HCT116 (cell line): ENCODE data around the gene PLVAP. TPM values are rescaled to one million over a fixed set of nuclear protein-coding genes. Genes with fewer than 3 reads are reported as not detected.

ENCODE experiments used
- ATAC-seq: fragments of 200-7000 bp; cut with Tn5 transposase; 2 replicates; pipeline ENCODE4 v1.9.1; 2020; ENCODE audit warnings: mild to moderate bottlenecking, moderate library complexity
- BruUV-seq: library from RNA; stranded (reverse); fragments of 400-500 nt; replicated peaks from 2 replicates; lab custom pipeline; 2021; lab: Mats Ljungman, UMichigan
- CTCF ChIA-PET: fragments of 300-600 bp; sonication (Branson Sonifier 250); formaldehyde crosslinking; loops from one replicate; lab custom pipeline; 2021; ENCODE audit warnings: antibody characterized with exemption; lab: Charles Lee
- POLR2A ChIA-PET: fragments of 300-600, 350-600 bp; sonication (Branson Sonifier 250); formaldehyde crosslinking; loops from one replicate; lab custom pipeline; 2021; ENCODE audit warnings: antibody characterized with exemption; lab: Charles Lee
- RAD21 ChIA-PET, 2 experiments: fragments of 300-600 bp; sonication (Branson Sonifier 250); formaldehyde crosslinking; loops; one replicate each; lab custom pipeline; 2023; ENCODE audit warnings: low total read pairs in 2 of 2; ENCODE audit not compliant: uncharacterized antibody in 2 of 2, unreplicated experiment in 2 of 2, low non-redundant PET in 1 of 2; lab: Charles Lee
- DNase-seq: peaks from one replicate; pipeline ENCODE4 v3.0.0-alpha.2; 2010; ENCODE audit warnings: low read depth, low spot score
- H2AFZ ChIP-seq: fragments of 200-600 bp; shearing (Covaris generic), sonication (generic); 2 replicates; pipeline ENCODE4 v1.6.1; 2017; ENCODE audit warnings: low read depth, mixed run types, mixed read lengths, antibody characterized with exemption, low read length; ENCODE audit not compliant: poor library complexity, severe bottlenecking
- H3K27ac ChIP-seq: 2 replicates; pipeline ENCODE4 v1.5.1; 2012; ENCODE audit warnings: low read depth, low read length
- H3K27me3 ChIP-seq: fragments of 200-600 bp; sonication (generic); 2 replicates; pipeline ENCODE4 v1.6.1; 2016; ENCODE audit warnings: mixed run types, low read length, mixed read lengths; ENCODE audit not compliant: insufficient read depth
- H3K36me3 ChIP-seq, 2 experiments: fragments of 200-500 bp in 1 of 2; fragments of 200-600 bp in 1 of 2; sonication (Bioruptor generic) in 1 of 2; sonication (generic) in 1 of 2; 2 replicates each; pipeline versions ENCODE4 v1.5.1 to v1.6.1; 2014 to 2016; ENCODE audit warnings: low read length in 2 of 2, inconsistent platforms in 1 of 2, mixed read lengths in 1 of 2, mixed run types in 1 of 2; ENCODE audit not compliant: insufficient read depth in 2 of 2, control insufficient read depth in 1 of 2
- H3K4me1 ChIP-seq, 2 experiments: fragments of 200-600 bp in 1 of 2; sonication (generic) in 1 of 2; 2 replicates each; pipeline versions ENCODE4 v1.5.1 to v1.6.1; 2012 to 2017; ENCODE audit warnings: low read length in 2 of 2, inconsistent platforms in 1 of 2, mild to moderate bottlenecking in 1 of 2, mixed read lengths in 1 of 2, mixed run types in 1 of 2, moderate library complexity in 1 of 2; ENCODE audit not compliant: insufficient read depth in 2 of 2, control insufficient read depth in 1 of 2
- H3K4me2 ChIP-seq: fragments of 200-600 bp; sonication (generic); 2 replicates; pipeline ENCODE4 v1.6.1; 2017; ENCODE audit warnings: mixed run types, low read length, mixed read lengths
- H3K4me3 ChIP-seq, 2 experiments: fragments of 200-600 bp in 1 of 2; sonication (generic) in 1 of 2; replicated peaks in 1 of 2; 2 replicates each; pipeline ENCODE4 v1.5.1; 2011 to 2016; ENCODE audit warnings: low read length in 2 of 2, control low read depth in 1 of 2, low read depth in 1 of 2, mild to moderate bottlenecking in 1 of 2, mixed read lengths in 1 of 2, mixed run types in 1 of 2
- H3K79me2 ChIP-seq: fragments of 200-600 bp; sonication (generic); 2 replicates; pipeline ENCODE4 v1.6.1; 2017; ENCODE audit warnings: mild to moderate bottlenecking, mixed run types, low read length, moderate library complexity, mixed read lengths; ENCODE audit not compliant: insufficient read depth
- H3K9ac ChIP-seq: fragments of 200-600 bp; sonication (generic); 2 replicates; pipeline ENCODE4 v1.6.1; 2016; ENCODE audit warnings: low read length, mixed read lengths
- H3K9me2 ChIP-seq: fragments of 200-600 bp; sonication (generic), shearing (Covaris generic); 2 replicates; pipeline ENCODE4 v1.6.1; 2017; ENCODE audit warnings: mixed run types, mild to moderate bottlenecking, moderate library complexity; ENCODE audit not compliant: insufficient read depth
- H3K9me3 ChIP-seq, 2 experiments: fragments of 200-500 bp in 1 of 2; fragments of 200-600 bp in 1 of 2; sonication (Bioruptor generic) in 1 of 2; sonication (generic) in 1 of 2; 2 replicates each; pipeline ENCODE4 v1.6.1; 2014 to 2017; ENCODE audit warnings: low read length in 2 of 2, mixed read lengths in 2 of 2, inconsistent platforms in 1 of 2, low read depth in 1 of 2, mild to moderate bottlenecking in 1 of 2, mixed run types in 1 of 2, moderate library complexity in 1 of 2; ENCODE audit not compliant: control insufficient read depth in 1 of 2, insufficient read depth in 1 of 2
- H4K20me1 ChIP-seq: fragments of 200-600 bp; sonication (generic), shearing (Covaris generic); 2 replicates; pipeline ENCODE4 v1.6.1; 2017; ENCODE audit warnings: mixed run types, mild to moderate bottlenecking, moderate library complexity; ENCODE audit not compliant: insufficient read depth
- CBX3 ChIP-seq: IDR thresholded peaks from 2 replicates; pipeline ENCODE4 v1.6.1; 2012; ENCODE audit warnings: low read depth
- CEBPB ChIP-seq: IDR thresholded peaks from 2 replicates; pipeline ENCODE4 v1.6.1; 2012; ENCODE audit warnings: low read depth
- EGR1 ChIP-seq: IDR thresholded peaks from 2 replicates; pipeline ENCODE4 v1.6.1; 2012; ENCODE audit warnings: low read depth
- ELF1 ChIP-seq: IDR thresholded peaks from 2 replicates; pipeline ENCODE4 v1.6.1; 2012; ENCODE audit warnings: low read depth, borderline replicate concordance
- EZH2 ChIP-seq: fragments of 200-600 bp; sonication (generic); IDR thresholded peaks from 2 replicates; pipeline ENCODE4 v1.6.1; 2017; ENCODE audit warnings: antibody characterized with exemption, mixed run types
- EZH2phosphoT487 ChIP-seq: fragments of 200-600 bp; IDR thresholded peaks from 2 replicates; pipeline ENCODE4 v1.6.1; 2018; ENCODE audit warnings: antibody characterized with exemption, borderline replicate concordance
- MAX ChIP-seq: IDR thresholded peaks from 2 replicates; pipeline ENCODE4 v1.6.1; 2012
- POLR2A ChIP-seq: IDR thresholded peaks from 2 replicates; pipeline ENCODE4 v1.7.0; 2011; ENCODE audit warnings: borderline replicate concordance; ENCODE audit not compliant: insufficient read depth, insufficient read length; ENCODE audit errors: extremely low read depth
- POLR2AphosphoS5 ChIP-seq: IDR thresholded peaks from 2 replicates; pipeline ENCODE4 v1.6.1; 2011; ENCODE audit warnings: mild to moderate bottlenecking, low read depth, low read length, moderate library complexity
- SIN3A ChIP-seq: IDR thresholded peaks from 2 replicates; pipeline ENCODE4 v1.6.1; 2012; ENCODE audit warnings: low read depth
- SRF ChIP-seq: IDR thresholded peaks from 2 replicates; pipeline ENCODE4 v1.6.1; 2012; ENCODE audit warnings: low read depth
- TCF7L2 ChIP-seq: IDR thresholded peaks from 2 replicates; pipeline ENCODE4 v1.7.0; 2011; ENCODE audit warnings: borderline replicate concordance, inconsistent platforms; ENCODE audit not compliant: insufficient read depth, insufficient read length; ENCODE audit errors: extremely low read depth
- YY1 ChIP-seq: IDR thresholded peaks from 2 replicates; pipeline ENCODE4 v1.6.1; 2011; ENCODE audit warnings: low read length, low read depth, moderate library complexity, mild to moderate bottlenecking; ENCODE audit not compliant: insufficient replicate concordance; ENCODE audit errors: extremely low read depth
- ZBTB33 ChIP-seq: IDR thresholded peaks from 2 replicates; pipeline ENCODE4 v1.6.1; 2011; ENCODE audit warnings: mild to moderate bottlenecking, low read length, moderate library complexity; ENCODE audit not compliant: insufficient replicate concordance; ENCODE audit errors: extremely low read depth
- ZFX ChIP-seq: fragments of 450-650 bp; IDR thresholded peaks from 2 replicates; pipeline ENCODE4 v1.6.1; 2017
- ZNF274 ChIP-seq: fragments of 200-500 bp; sonication (Bioruptor generic); IDR thresholded peaks from 2 replicates; pipeline ENCODE4 v1.6.1; 2014; ENCODE audit warnings: mild to moderate bottlenecking, low read depth, low read length, inconsistent platforms
- intact Hi-C: fragments of 100-400 bp; cut with micrococcal nuclease; formaldehyde crosslinking; loops from 2 replicates; pipeline ENCODE4 v1.10.0; 2022
- total RNA-seq: library from RNA; stranded (reverse); gene quantifications from one replicate; pipeline ENCODE4 v1.2.1, GENCODE V29; 2021; ENCODE audit not compliant: unreplicated experiment
- TF ChIP-seq, protein P1 (sequence below): IDR thresholded peaks from 2 replicates; pipeline ENCODE4 v1.6.1; 2012; ENCODE audit warnings: low read depth
- TF ChIP-seq, protein P2 (sequence below): IDR thresholded peaks from 2 replicates; pipeline ENCODE4 v1.6.1; 2012

PLVAP gene
- total RNA-seq, 1 experiment from 2014 or later: 0.47 TPM

- POLR2A ChIA-PET: interaction anchor here (0.6 to 2.8 kb wide), 5 partner anchors 10 to 70 kb away, joined by 3 to 9 read pairs (median 6); partner anchors contain the start of gene DDA1
- BruUV-seq: TSS peak; percentile 25
- DNase-seq (peak; percentile 82), ATAC-seq (peak; percentile 84)
- Histone ChIP-seq H3K27me3 (no peaks in the 10 kb centered on the region), H3K4me1 (peaks cover 12 to 26% of the 10 kb centered on the region in 2 experiments), H3K9me2 (no peaks in the 10 kb centered on the region), H4K20me1 (no peaks in the 10 kb centered on the region), H3K36me3 (no peaks in the 10 kb centered on the region), H3K27ac (peak overlapping the region; percentile 90), H3K9ac (peak overlapping the region; percentile 67), H3K4me3 (peak overlapping the region; percentile 50 to 65), H3K9me3 (no peaks in the 10 kb centered on the region), H3K79me2 (no peaks in the 10 kb centered on the region), H3K4me2 (peak overlapping the region; percentile 86), H2AFZ (no peak overlapping the region)
- CTCF ChIA-PET: interaction anchor here (0.6 to 3.0 kb wide), 4 partner anchors 8 to 262 kb away, joined by 4 to 12 read pairs (median 4); partner anchors contain the start of gene DDA1
- RAD21 ChIA-PET: no interaction called here
- intact Hi-C loops: no loop called here
- TF ChIP-seq MAX: peak; percentile 76; the same call in 1 of the 2 replicates
- peak; percentile 69 for TF ChIP-seq EGR1
- TF ChIP-seq, protein P1, sequence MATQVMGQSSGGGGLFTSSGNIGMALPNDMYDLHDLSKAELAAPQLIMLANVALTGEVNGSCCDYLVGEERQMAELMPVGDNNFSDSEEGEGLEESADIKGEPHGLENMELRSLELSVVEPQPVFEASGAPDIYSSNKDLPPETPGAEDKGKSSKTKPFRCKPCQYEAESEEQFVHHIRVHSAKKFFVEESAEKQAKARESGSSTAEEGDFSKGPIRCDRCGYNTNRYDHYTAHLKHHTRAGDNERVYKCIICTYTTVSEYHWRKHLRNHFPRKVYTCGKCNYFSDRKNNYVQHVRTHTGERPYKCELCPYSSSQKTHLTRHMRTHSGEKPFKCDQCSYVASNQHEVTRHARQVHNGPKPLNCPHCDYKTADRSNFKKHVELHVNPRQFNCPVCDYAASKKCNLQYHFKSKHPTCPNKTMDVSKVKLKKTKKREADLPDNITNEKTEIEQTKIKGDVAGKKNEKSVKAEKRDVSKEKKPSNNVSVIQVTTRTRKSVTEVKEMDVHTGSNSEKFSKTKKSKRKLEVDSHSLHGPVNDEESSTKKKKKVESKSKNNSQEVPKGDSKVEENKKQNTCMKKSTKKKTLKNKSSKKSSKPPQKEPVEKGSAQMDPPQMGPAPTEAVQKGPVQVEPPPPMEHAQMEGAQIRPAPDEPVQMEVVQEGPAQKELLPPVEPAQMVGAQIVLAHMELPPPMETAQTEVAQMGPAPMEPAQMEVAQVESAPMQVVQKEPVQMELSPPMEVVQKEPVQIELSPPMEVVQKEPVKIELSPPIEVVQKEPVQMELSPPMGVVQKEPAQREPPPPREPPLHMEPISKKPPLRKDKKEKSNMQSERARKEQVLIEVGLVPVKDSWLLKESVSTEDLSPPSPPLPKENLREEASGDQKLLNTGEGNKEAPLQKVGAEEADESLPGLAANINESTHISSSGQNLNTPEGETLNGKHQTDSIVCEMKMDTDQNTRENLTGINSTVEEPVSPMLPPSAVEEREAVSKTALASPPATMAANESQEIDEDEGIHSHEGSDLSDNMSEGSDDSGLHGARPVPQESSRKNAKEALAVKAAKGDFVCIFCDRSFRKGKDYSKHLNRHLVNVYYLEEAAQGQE: no peak
- peak; percentile 42 for TF ChIP-seq POLR2A
- peak; percentile 79 for TF ChIP-seq POLR2AphosphoS5
- no peak for TF ChIP-seq SIN3A
- TF ChIP-seq EZH2phosphoT487: no peak
- no peak for TF ChIP-seq EZH2
- TF ChIP-seq ZFX: 0 out of 2 replicates have a peak, but pooled peaks have one; percentile 19
- no peak for TF ChIP-seq TCF7L2
- TF ChIP-seq, protein P2, sequence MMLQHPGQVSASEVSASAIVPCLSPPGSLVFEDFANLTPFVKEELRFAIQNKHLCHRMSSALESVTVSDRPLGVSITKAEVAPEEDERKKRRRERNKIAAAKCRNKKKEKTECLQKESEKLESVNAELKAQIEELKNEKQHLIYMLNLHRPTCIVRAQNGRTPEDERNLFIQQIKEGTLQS: no peak
- TF ChIP-seq CEBPB: no peak
- no peak for TF ChIP-seq SRF
- no peak for TF ChIP-seq ELF1
- no peak for TF ChIP-seq CBX3
- TF ChIP-seq ZNF274: no peak
- no peak for TF ChIP-seq YY1
- no peak for TF ChIP-seq ZBTB33
These were observed 49.3 kb downstream of the PLVAP start for GRCh38 chr19:17327654-17328516.
